ENCODE results near the gene DEK.

- TF ChIP-seq POLR2A (IDR thresholded peaks at IDR 0.05) (no peak), CTCF (IDR thresholded peaks at IDR 0.05) (no peak)
These were observed 15.8 kb upstream of the DEK start for GRCh38 chr6:18280084-18280483.
